Lower leg skin (tissue), 4 donors: Measurements from ENCODE around the gene ZNF556. TPM values are rescaled to one million over a fixed set of nuclear protein-coding genes. Genes with fewer than 3 reads are reported as not detected.

Experiments used
- DNase-seq, 2 donors: peaks; one replicate each; pipeline ENCODE4 v3.0.0-alpha.2; 2019; ENCODE audit warnings: low spot score in 2 of 2
- H3K4me3 ChIP-seq: fragments of 200-600 bp; sonication (generic); 2 replicates; pipeline ENCODE4 v1.5.1; 2017; ENCODE audit warnings: mild to moderate bottlenecking, low read depth; ENCODE audit not compliant: poor library complexity, severe bottlenecking
- POLR2A ChIP-seq, 2 donors: fragments of 450-650 bp; IDR thresholded peaks; one replicate each; pipeline ENCODE4 v1.6.1; 2016 to 2017; ENCODE audit warnings: antibody characterized with exemption in 2 of 2, mild to moderate bottlenecking in 1 of 2, moderate library complexity in 1 of 2
- WGBS, 2 donors: methylation state at CpG; one replicate each; pipeline ENCODE4 v1.1.5; 2018; 5-methylcytosine and 5-hydroxymethylcytosine counted together
- intact Hi-C: fragments of 100-400 bp; cut with DNase I; formaldehyde crosslinking; loops from one replicate; pipeline ENCODE4 v1.15.0; 2023; ENCODE audit warnings: low total_unique reads
- total RNA-seq, 4 donors: library from RNA; depleted of rRNA; stranded (reverse); fragments of >200 nt; gene quantifications; one replicate each; pipeline ENCODE4 v1.1.0, GENCODE V29; 2016
- TF ChIP-seq, protein P1 (sequence below), 3 donors: fragments of 450-650 bp; IDR thresholded peaks; one replicate each; pipeline ENCODE4 v1.5.1; 2016; ENCODE audit warnings: antibody characterized with exemption in 3 of 3, mild to moderate bottlenecking in 3 of 3, moderate library complexity in 2 of 3

The ZNF556 gene
- total RNA-seq, 4 donors from 2014 or later, result 0.03 TPM; not detected in 3

DNA sequence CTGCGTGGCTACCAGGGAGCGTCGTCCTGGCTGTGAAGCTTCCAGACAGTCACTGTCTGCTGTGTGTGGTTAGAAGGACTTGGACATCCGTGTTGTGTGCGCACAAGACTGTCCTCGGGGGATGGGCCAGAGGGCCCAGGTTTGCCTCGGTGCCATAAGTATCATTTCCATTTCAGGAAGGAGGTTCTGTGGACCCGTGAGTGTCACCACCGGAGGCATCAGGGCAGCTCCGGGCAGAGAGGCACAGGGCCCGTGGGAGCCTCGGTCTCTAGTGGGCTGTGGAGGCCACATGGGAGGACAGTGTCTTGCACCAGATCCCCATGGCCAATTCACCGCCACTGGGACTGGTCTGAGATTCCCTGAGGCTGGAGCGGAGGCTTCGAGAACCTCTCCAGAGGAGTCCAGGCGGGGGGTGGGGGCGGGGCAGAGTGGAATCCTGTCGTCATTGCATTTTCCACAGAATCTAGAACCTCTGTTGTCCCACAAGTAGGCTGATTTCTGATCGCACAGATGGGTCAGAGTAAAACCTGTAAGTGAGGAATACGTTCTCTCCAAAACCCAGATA, 39.6 kb downstream of the ZNF556 start:
- 95 to 96% methylated on average over 16 to 19 of the region's 20 CpGs for WGBS, 2 donors
- intact Hi-C loops, result no loop called here
- H3K4me3 ChIP-seq, result no peak overlapping the region
- peak in 1 of 2 donors; percentile 76 for DNase-seq
- TF ChIP-seq, protein P1, sequence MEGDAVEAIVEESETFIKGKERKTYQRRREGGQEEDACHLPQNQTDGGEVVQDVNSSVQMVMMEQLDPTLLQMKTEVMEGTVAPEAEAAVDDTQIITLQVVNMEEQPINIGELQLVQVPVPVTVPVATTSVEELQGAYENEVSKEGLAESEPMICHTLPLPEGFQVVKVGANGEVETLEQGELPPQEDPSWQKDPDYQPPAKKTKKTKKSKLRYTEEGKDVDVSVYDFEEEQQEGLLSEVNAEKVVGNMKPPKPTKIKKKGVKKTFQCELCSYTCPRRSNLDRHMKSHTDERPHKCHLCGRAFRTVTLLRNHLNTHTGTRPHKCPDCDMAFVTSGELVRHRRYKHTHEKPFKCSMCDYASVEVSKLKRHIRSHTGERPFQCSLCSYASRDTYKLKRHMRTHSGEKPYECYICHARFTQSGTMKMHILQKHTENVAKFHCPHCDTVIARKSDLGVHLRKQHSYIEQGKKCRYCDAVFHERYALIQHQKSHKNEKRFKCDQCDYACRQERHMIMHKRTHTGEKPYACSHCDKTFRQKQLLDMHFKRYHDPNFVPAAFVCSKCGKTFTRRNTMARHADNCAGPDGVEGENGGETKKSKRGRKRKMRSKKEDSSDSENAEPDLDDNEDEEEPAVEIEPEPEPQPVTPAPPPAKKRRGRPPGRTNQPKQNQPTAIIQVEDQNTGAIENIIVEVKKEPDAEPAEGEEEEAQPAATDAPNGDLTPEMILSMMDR (IDR thresholded peaks at IDR 0.05), result no peak
- no peak for TF ChIP-seq POLR2A (IDR thresholded peaks at IDR 0.05)

DNA sequence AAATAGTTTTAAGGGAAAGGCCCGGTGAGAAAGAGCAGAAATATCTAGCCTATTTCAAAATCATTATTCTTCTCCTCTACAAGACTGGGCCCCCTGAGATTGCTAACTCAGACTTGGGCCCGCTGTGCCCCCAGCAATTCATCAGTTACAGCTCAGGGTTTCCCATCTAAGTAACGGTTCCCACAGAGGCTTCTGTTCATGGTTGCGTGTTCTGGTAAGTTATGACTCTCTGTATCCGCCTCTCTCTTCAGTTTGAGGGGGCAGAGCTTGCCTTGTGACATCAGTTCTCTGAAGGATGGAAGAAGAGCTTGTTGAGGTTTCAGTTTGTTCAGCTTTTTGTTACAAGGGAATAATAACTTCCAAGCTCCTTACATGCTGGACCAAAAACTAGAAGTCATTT, 45.2 kb downstream of the ZNF556 start:
- H3K4me3 ChIP-seq, result no peak overlapping the region
- no peak for DNase-seq
- 91 to 98% methylated on average over 5 of the region's 5 CpGs for WGBS, 2 donors
- intact Hi-C loops, result no loop called here
- TF ChIP-seq, protein P1 (IDR thresholded peaks at IDR 0.05), result no peak
- TF ChIP-seq POLR2A (IDR thresholded peaks at IDR 0.05), result no peak

DNA sequence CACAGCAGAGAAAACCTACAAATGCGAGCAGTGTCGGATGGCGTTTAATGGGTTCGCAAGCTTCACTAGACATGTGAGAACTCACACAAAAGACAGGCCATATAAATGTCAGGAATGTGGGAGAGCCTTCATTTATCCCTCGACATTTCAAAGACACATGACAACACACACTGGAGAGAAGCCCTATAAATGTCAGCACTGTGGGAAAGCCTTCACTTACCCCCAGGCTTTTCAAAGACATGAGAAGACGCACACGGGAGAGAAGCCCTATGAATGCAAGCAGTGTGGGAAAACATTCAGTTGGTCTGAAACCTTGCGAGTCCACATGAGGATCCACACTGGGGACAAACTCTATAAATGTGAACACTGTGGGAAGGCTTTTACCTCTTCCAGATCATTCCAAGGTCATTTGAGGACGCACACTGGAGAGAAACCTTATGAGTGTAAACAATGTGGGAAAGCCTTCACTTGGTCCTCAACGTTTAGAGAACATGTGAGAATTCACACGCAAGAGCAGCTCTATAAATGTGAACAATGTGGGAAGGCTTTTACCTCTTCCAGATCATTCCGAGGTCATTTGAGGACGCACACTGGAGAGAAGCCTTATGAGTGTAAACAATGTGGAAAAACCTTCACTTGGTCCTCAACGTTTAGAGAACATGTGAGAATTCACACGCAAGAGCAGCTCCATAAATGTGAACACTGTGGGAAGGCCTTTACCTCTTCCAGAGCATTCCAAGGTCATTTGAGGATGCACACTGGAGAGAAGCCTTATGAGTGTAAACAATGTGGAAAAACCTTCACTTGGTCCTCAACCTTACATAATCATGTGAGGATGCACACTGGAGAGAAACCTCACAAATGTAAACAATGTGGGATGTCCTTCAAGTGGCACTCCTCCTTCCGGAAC, 50.4 kb downstream of the ZNF556 start:
- intact Hi-C loops, result no loop called here
- H3K4me3 ChIP-seq, result no peak overlapping the region
- no peak for TF ChIP-seq POLR2A (IDR thresholded peaks at IDR 0.05)
- TF ChIP-seq, protein P1 (IDR thresholded peaks at IDR 0.05), result no peak
- DNase-seq, result peak in 1 of 2 donors; percentile 28
- WGBS, 2 donors, result 92 to 95% methylated on average over 16 of the region's 16 CpGs

DNA sequence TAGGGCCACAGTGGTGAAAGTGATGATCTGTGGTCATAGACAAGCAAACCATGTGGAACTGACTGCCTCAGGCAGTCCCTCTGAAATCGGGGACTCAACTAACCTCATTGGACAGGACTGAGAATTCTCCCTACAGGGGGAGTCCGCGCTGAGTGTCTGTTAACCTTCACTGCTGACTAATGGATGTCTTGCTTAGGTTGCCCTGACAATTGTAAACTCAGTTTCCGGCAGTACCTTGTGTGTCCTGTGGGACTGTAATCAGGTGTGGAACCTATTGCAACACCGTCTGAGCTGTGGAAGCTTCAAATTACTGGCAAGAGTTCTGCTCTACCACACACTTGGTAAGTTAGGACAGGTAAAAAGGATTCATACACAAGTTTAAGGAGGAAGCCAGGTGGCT, 55.9 kb downstream of the ZNF556 start:
- intact Hi-C loops, result no loop called here
- H3K4me3 ChIP-seq, result no peak overlapping the region
- 19 to 43% methylated on average over 5 of the region's 5 CpGs for WGBS, 2 donors
- no peak for TF ChIP-seq POLR2A (IDR thresholded peaks at IDR 0.05)
- TF ChIP-seq, protein P1 (IDR thresholded peaks at IDR 0.05), result no peak
- DNase-seq, result peak in 1 of 2 donors; percentile 72

DNA sequence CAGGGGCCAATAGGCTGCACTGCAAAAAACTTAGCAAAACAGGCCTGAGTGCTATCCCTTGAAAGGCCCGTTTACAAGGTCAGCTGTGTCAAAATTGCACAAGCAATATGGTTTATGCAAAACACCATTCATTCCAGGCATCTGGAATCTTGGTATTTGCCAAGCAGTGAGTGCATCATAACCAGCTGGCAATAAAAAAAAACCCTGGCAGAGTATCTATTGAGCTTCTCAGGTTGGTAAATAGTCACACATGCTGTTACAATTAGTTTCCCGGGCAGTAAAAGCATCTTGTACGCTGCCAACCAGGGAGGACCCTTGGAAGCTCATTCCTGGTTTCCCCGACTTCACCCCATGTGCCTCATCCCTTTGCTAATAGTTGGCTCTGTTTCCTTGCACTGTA, 56.4 kb downstream of the ZNF556 start:
- 19 to 22% methylated on average over 4 of the region's 4 CpGs for WGBS, 2 donors
- TF ChIP-seq, protein P1 (IDR thresholded peaks at IDR 0.05), result no peak
- TF ChIP-seq POLR2A (IDR thresholded peaks at IDR 0.05), result no peak
- peak in 1 of 2 donors; percentile 86 for DNase-seq
- intact Hi-C loops, result no loop called here
- H3K4me3 ChIP-seq, result no peak overlapping the region
